Activated CD8-positive, alpha-beta memory T cell treated with anti-CD3 and anti-CD28 coated beads, Interleukin-2, amount 50 U/mL, for 24 hours (primary cell): ENCODE data around the gene COL1A2.

Experiments
- DNase-seq: peaks from one replicate; pipeline ENCODE4 v3.0.0-alpha.2; 2020; ENCODE audit errors: extremely low read depth

COL1A2 gene

DNA sequence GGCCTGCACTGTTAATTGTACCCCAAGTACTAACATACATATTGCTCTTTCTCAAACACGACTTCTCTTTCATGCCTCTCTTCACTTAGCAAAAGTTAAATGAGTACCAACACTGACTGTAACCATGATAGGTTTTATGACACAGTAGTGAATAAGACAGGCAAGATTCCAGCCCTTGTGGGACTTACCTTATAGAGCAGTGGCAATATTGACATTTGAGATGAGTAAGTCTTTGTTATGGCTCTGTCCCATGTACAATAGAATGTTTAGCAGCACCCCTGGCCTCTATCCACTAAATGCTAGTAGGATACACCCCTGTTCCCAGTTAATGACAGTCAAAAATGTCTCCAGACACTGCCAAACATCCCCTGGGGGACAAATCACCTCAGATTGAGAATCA is 11.9 kb upstream of the COL1A2 start:
- no peak for DNase-seq

- DNase-seq: no peak
Measured at GRCh38 chr7:94384315-94384714, 10.4 kb upstream of the COL1A2 start.

GRCh38 chr7:94386416-94386815 is 8.3 kb upstream of the COL1A2 start:
- no peak for DNase-seq

DNA sequence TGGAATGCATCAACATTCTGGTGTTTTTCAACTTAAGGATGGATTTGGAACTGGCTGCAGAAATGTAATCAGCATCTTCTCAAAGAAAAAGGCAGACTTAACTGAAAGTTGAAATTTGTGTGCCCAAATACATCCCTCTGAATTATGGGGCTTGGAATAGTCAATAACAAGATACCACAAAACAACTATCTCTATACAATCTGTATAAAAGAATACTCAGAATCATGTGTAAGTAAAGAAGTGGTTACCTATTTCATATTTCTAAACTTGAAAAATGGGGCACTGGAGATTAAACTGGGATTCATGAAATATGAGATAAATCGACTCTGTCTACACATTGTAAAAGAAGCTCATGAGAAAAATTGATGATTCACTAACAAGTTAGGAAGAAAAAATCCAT is 6.2 kb upstream of the COL1A2 start:
- no peak for DNase-seq

DNA sequence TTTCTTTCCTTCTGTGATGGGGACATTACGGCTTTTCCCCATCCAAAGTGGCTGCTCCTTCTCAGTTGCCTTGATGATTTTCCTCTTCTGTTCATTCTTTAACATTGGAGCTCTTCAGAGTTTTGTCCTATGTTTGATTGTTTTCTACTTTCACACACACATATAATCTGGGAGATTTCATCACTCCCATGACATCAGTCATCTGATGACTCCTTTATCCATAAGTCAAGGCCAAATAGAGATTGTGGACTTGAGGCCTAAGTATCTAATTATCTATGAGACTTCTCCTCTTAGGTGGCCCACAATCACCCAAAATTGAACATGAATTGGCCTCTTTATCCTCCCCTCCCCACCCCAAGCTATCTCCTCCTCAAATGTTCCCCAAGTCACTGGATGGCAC is 5.3 kb upstream of the COL1A2 start:
- no peak for DNase-seq

- DNase-seq: no peak
Measured at GRCh38 chr7:94391726-94392392, 2.8 kb upstream of the COL1A2 start.

GRCh38 chr7:94392393-94392786 is 2.3 kb upstream of the COL1A2 start:
- no peak for DNase-seq

- no peak for DNase-seq
Measured at GRCh38 chr7:94393246-94394108, 1.2 kb upstream of the COL1A2 start.

DNA sequence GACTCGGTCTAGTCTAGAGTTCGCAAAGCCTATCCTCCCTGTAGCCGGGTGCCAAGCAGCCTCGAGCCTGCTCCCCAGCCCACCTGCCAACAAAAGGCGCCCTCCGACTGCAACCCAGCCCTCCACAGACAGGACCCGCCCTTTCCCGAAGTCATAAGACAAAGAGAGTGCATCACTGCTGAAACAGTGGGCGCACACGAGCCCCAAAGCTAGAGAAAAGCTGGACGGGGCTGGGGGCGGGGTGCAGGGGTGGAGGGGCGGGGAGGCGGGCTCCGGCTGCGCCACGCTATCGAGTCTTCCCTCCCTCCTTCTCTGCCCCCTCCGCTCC is 622 bp upstream of the COL1A2 start:
- DNase-seq: no peak

DNA sequence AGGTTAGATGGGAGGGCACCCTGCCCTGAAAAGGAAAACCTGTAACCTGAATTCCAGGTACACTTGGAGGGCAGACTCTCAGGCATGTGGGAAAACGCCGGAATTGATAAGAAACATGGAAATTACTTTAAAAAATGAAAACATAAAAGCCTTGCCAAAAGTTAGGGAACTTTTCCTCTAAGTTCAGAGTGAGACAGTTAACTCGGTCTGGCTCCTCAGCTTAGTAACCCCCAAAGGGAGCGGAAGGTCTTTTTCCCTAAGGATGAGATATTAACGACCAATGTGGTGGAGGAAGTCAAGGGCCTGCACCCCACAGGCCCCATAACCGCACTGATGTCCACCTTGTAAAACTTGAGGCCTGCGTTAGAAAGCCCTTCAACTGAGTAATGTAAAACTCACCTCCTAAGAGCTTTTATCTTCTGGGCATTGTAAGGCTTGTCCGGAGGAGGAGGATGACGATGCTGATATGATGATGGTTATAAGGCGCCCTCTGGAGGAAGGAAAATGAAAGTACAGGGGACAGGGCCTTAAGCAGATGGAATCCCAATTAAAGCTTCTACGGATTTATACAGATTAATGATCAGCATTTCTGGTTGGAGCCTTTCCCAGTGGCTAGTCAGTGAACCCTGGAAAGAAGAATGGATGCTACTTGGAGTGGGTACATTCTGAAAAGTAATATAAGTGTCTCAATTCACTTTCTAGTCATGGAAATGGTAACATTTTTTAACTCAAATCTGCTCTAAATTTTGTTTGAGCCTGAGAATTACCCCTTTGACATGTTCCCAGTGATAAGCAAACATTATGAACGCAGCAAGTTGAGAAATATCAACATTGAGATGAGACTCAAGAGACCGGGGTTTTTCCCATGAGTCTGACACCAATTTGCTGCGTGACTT is 694 bp downstream of the COL1A2 start:
- no peak for DNase-seq

DNA sequence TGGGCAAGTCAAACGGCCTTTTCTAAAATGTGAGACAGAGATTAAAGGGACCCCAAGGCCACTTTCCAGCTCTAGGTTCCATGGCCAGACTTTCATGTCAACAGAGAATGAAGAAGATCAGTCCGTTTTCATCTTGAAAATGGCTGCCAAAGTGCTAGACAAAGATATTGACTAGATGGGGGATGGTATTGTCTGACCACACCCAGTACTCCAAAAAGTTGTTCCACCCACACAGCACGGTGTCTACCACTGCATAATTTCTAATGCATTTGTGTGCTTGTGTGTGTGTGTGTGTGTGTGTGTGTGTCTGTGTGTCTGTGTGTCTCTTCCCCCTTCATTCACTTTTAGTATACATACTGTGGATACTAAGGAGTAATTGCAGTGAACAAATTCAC is 1.3 kb downstream of the COL1A2 start:
- no peak for DNase-seq

DNA sequence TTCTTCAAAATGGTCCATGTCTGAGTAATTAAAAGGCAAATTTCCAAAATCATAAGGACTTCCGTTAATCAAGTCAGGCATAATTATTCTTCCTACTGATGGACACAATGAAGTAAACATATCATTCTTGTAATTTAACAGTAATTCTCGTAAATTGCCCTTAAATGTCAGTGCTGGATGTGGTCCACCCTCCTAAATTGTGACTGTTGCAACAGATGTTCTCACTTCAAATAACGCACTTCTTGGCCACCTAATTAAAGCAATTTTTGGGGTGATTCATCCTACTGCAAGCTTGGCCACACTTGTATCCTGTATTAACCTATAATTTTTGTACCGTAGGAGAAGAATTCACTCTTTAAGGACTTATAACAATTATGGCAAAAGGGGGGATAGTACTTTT is 1.9 kb downstream of the COL1A2 start:
- no peak for DNase-seq

DNA sequence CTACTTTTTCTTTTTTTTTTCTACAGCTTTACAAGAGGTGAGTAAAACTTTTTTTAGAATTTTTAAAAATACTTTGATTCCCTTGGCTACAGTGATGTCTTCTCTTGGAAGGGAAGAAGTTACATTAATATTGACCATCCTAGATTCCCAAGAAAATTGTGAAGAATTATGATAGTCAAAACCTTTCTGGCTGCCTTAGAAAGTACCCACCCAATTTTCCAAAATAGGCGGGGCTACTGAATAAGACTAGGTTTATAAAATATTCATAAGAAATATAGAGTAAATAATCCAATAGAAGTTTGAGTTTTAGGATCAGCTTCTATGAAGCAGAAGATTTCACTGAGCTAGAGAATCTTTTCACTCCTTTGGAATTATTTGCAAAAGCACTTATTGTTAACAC is 3.0 kb downstream of the COL1A2 start:
- no peak for DNase-seq

DNA sequence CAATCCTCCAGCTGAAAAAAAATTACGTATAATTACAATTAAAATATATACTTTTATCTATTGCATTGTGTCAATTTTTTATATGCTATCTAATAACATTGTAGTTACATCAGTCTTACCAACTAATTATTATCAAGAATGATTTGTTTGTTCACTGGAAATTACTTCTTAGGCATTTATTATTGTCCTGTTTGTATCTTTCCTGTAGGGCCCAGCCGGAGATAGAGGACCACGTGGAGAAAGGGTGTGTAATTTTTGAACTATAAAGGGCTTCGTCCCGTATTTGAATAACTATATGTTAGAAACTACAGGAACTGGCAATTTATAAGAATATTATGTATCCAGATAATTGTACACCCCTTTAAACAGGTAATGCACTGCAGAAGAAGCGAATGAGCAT is 4.1 kb downstream of the COL1A2 start:
- no peak for DNase-seq

DNA sequence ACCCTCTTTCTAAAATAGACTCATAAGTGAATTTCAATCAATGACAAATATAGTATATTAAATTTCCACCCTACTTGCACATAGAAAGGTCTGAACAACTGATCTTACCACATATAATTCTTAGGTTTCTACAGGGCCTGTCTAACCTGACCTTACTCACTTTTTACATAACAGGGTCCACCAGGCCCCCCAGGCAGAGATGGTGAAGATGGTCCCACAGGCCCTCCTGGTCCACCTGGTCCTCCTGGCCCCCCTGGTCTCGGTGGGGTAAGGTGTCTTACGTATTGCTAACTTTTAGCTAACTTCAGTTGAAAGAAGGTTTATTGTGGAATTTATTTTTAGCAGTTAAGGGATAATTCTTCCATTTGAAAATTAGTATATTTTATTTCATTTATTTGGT is 5.3 kb downstream of the COL1A2 start:
- DNase-seq: no peak

DNA sequence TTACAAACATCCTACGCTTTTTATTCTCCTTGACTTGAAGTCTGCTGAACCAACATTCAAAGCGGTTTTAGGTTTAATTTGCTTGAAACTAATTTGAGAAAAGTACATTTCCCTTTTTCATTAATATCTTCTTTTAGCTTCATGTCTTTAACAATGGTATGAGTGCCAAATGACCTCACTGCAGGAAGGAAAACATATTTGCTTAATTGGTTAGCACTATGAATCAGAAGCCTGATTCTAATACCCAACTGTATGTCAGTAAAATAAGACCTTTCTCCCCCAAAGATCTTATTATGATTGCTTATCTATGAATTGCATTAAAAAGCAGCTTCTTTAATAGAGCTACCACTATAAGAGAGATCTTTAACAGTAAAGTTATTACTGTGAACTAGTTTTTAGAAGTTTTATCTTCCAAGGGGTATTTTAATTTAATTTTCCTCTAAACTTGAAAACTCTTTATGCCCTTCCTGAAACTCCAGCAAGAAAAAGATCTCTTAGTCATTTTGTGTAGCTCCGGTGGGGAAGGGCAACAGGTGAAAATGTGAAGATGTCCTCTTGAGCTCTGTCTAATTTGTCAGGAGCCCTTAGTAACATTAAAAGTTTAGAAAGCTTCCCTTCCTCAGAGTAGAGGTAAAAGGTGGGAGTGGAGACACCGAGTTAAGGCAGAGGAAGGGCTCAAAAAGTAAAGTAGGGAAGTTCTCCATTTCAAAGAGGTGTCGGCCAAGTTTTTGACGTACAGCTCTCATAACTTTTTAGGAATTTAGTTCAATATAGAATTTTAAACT is 6.1 kb downstream of the COL1A2 start:
- DNase-seq: no peak

GRCh38 chr7:94401428-94401814 is 6.7 kb downstream of the COL1A2 start:
- DNase-seq: no peak

DNA sequence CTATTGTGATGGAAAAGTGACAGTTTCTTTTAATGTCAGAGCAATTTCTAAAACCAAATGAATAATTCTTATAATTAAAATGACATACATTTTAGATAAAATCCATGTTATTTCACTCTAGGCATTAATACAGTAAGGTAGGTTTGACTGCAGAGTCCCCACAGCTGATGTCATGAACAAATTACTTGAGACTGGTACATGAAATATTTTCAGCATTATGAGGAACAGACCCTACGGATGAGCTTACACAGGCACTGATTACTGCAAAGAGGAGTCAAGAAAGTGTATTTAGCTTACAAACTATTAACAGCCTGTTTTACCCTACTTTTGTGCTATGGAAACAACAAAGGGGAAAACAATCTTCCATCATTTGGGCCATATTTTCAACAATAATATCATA is 8.9 kb downstream of the COL1A2 start:
- no peak for DNase-seq

DNA sequence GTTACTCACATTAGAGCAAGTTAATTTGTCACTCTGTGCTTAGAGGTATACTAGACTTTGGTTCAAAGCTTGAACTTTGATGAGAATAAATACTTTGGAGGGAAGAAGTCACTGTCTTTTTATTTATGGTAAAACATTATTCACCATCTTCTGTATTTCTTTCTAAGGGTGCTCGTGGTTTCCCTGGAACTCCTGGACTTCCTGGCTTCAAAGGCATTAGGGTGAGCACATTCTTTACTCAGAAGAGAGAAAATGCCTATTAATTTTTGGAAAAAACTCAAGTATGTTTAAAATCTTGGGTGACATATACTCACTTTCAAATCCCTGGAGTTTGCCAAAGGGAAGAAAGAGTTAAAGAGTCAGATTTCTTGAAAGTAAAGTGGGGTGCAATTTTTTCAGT is 10.8 kb downstream of the COL1A2 start:
- DNase-seq: no peak

- DNase-seq: no peak
Measured at GRCh38 chr7:94406696-94407095, 12.0 kb downstream of the COL1A2 start.

DNA sequence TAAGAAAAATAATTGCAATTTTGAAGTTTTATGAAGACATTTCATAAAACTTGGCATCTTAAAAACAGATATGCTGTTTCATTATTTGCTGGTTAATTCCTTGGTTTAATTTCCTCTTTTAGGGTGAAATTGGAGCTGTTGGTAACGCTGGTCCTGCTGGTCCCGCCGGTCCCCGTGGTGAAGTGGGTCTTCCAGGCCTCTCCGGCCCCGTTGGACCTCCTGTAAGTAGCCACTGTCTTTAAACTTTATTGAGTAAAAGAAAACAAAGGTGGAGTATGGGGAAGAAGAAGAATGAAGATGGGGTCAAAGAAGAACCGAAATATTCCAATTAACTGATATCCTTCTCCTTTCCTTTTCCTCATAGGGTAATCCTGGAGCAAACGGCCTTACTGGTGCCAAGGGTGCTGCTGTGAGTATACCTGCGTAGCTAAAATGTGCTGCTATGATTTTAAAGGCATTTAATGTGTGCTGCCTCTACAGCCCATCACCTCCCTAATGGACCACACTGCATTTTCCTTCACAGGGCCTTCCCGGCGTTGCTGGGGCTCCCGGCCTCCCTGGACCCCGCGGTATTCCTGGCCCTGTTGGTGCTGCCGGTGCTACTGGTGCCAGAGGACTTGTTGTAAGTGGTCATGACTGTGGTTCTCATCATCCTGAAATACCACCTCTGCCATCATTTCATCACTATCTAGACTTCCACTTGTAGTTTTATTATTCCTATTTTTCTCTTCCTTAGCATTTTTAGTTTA is 14.7 kb downstream of the COL1A2 start:
- DNase-seq: no peak
